ENCODE results near the gene DR1.
"Not testable (repeated sequence)": the region's sequence is repeated elsewhere in the genome, so short reads cannot be mapped to it uniquely, and the experiment has no call there.

The DR1 gene

GRCh38 chr1:93386268-93386667 is 40.6 kb downstream of the DR1 start:
- DNase-seq (ENCODE audit: low spot score) = not testable (repeated sequence)

- no peak for DNase-seq (ENCODE audit: low spot score)
Observed at GRCh38 chr1:93394514-93394913, 48.8 kb downstream of the DR1 start.

DNA sequence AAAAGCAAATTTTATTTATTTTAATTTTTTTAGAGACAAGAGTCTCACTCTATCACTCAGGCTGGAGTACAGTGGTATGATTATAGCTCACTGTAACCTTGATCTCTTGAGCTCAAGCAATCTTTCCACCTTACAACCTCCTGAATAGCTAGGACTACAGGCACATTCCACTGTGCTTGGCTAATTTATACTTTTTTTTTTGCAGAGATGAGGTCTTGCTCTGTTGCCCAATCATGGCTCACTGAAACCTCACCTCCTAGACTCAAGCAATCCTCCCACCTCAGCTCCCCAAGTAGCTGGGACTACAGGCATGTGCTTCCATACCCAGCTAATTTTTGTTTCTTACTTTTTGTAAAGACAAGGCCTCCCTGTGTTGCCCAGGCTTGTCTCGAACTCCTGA is 49.5 kb downstream of the DR1 start:
- DNase-seq (ENCODE audit: low spot score) = no peak

- DNase-seq (ENCODE audit: low spot score) = no peak
Observed at GRCh38 chr1:93399781-93400180, 54.1 kb downstream of the DR1 start.

DNA sequence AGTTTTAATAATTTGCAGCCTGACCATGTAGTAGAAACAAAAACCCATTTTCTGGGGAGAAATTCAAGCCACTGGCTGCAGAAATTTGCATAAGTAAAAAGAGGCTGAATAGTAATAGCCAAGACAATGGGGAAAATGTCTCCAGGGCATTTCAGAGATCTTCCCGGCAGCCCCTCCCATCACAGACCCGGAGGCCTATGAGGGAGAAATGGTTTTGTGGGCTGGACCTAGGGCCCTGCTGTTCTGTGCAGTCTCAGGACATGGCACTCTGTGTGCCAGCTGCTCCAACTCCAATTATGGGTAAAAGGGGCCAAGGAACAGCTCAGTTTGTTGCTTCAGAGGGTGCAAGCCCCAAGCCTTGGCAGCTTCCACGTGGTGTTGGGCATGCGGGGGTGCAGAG is 62.5 kb downstream of the DR1 start:
- DNase-seq (ENCODE audit: low spot score) = no peak

DNA sequence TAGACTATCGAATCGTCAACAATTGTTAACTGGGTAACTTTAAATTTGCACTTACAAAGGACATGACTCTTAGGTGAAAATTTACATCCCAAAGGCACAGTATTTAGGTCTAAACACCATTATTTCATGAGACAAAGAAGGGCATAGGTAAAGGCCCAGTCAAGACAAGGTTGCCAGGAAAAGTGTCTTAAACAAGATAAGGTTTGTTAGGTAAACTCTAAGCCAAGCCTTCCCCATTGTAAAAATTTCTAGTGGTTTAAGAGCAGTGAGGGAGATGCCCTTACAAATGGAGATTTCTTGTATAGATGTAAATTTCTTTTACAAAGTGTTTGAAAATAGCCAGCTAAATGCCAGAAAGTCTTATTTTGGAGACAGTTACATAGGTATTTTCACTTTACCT is 65.3 kb downstream of the DR1 start:
- no peak for DNase-seq (ENCODE audit: low spot score)

DNA sequence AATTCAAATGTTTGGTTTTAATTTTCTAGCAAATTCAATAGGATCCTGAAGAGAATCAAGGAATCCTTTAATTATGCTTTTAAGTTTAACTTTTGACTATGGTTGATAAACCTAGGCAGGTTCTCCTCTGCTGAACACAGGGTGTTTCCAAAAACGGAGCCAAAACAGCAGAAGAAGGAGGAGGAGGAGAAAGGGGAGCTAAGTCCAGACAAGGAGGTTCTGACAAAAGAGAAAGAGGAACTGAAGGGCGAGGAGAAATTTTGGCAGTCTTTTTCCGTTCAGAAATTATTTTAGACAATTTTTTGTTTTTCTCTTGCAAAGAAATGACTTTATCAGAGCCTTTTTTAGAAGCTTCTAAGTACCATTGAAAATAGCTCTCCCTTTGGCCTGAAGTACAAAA is 69.0 kb downstream of the DR1 start:
- peak; percentile 11 for DNase-seq (ENCODE audit: low spot score)

DNA sequence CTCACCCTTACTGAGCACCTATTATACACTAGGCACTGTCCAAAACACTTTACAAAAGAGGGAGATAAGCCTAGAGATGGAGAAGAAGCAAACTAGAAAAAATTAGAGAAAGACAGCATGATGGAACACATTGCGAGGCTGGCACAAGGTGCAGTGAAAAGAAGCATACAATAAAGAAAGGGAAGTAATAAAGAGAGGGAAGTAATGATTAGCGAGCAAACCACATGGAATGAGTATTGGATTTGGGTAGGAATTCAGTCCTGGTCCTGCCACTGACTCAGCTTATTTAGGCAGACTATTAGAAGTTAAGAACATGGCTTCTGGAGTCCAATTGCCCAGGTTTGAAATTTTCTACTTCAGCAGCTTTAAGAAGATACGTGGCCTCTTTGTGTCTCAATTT is 69.6 kb downstream of the DR1 start:
- DNase-seq (ENCODE audit: low spot score) = no peak

GRCh38 chr1:93416183-93416582 is 70.5 kb downstream of the DR1 start:
- no peak for DNase-seq (ENCODE audit: low spot score)

Measured in globus pallidus (tissue), 1 donor.